ENCODE measurements around the gene GNAT2.

- no peak for TF ChIP-seq POLR2A (IDR thresholded peaks at IDR 0.05; ENCODE audit: low read depth, low read length)
- no peak for TF ChIP-seq POLR2AphosphoS5 (IDR thresholded peaks at IDR 0.05; ENCODE audit: low read depth, low read length)
Observed at GRCh38 chr1:109667452-109668122, 48.2 kb upstream of the GNAT2 start, which contains the start of gene GSTM2.
